ENCODE results near the gene MACROD2. TPM values are rescaled to one million over a fixed set of nuclear protein-coding genes. Genes with fewer than 3 reads are reported as not detected.
A peak's percentile ranks its signal among the peaks of the same experiment; 100 is the strongest.

MACROD2 gene
- polyA plus RNA-seq, 1 experiment = 0.47 TPM

GRCh38 chr20:15700147-15700765 is 1704.9 kb downstream of the MACROD2 start:
- ChIA-PET POLR2A (no interaction called here), CTCF (interaction anchor here (1.0 kb wide), 1 partner anchor 25 kb away, joined by 3 read pairs; no protein-coding TSS in a partner anchor)
- TF ChIP-seq CTCF (IDR thresholded peaks at IDR 0.05; ENCODE audit: insufficient read depth, low read depth, low read length) = no peak
- 0 out of 2 replicates have a peak overlapping the region, but pooled peaks have one; percentile 11 for H3K4me3 ChIP-seq (ENCODE audit: low read depth, low read length)
- no peaks in the 10 kb centered on the region for H3K36me3 ChIP-seq (ENCODE audit: control insufficient read depth, insufficient read depth, low read length)
- H3K27me3 ChIP-seq (ENCODE audit: control insufficient read depth, insufficient read depth, low read length) = no peaks in the 10 kb centered on the region
- DNase-seq (ENCODE audit: low read depth) = no peak

GRCh38 chr20:15702161-15702560 is 1706.8 kb downstream of the MACROD2 start:
- no peak for DNase-seq (ENCODE audit: low read depth)
- no peaks in the 10 kb centered on the region for H3K36me3 ChIP-seq (ENCODE audit: control insufficient read depth, insufficient read depth, low read length)
- ChIA-PET CTCF (no interaction called here), POLR2A (no interaction called here)
- no peaks in the 10 kb centered on the region for H3K27me3 ChIP-seq (ENCODE audit: control insufficient read depth, insufficient read depth, low read length)
- no peak for TF ChIP-seq CTCF (IDR thresholded peaks at IDR 0.05; ENCODE audit: insufficient read depth, low read depth, low read length)
- H3K4me3 ChIP-seq (ENCODE audit: low read depth, low read length) = no peak overlapping the region

- Histone ChIP-seq H3K27me3 (ENCODE audit: control insufficient read depth, insufficient read depth, low read length) (no peaks in the 10 kb centered on the region), H3K4me3 (ENCODE audit: low read depth, low read length) (no peak overlapping the region), H3K36me3 (ENCODE audit: control insufficient read depth, insufficient read depth, low read length) (no peaks in the 10 kb centered on the region)
- DNase-seq (ENCODE audit: low read depth) = peak; percentile 17
- ChIA-PET CTCF (no interaction called here), POLR2A (no interaction called here)
- no peak for TF ChIP-seq CTCF (IDR thresholded peaks at IDR 0.05; ENCODE audit: insufficient read depth, low read depth, low read length)
Measured at GRCh38 chr20:15703171-15703911, 1708.0 kb downstream of the MACROD2 start.

- CTCF ChIA-PET = interaction anchor here (0.6 kb wide), 1 partner anchor 21 kb away, joined by 3 read pairs; no protein-coding TSS in a partner anchor
- POLR2A ChIA-PET = no interaction called here
- DNase-seq (ENCODE audit: low read depth) = no peak
- no peak for TF ChIP-seq CTCF (IDR thresholded peaks at IDR 0.05; ENCODE audit: insufficient read depth, low read depth, low read length)
- H3K36me3 ChIP-seq (ENCODE audit: control insufficient read depth, insufficient read depth, low read length) = no peaks in the 10 kb centered on the region
- H3K27me3 ChIP-seq (ENCODE audit: control insufficient read depth, insufficient read depth, low read length) = no peaks in the 10 kb centered on the region
- H3K4me3 ChIP-seq (ENCODE audit: low read depth, low read length) = no peak overlapping the region
Measured at GRCh38 chr20:15705975-15706374, 1710.7 kb downstream of the MACROD2 start.

GRCh38 chr20:15706719-15707118 is 1711.4 kb downstream of the MACROD2 start:
- DNase-seq (ENCODE audit: low read depth) = no peak
- Histone ChIP-seq H3K4me3 (ENCODE audit: low read depth, low read length) (no peak overlapping the region), H3K36me3 (ENCODE audit: control insufficient read depth, insufficient read depth, low read length) (no peaks in the 10 kb centered on the region), H3K27me3 (ENCODE audit: control insufficient read depth, insufficient read depth, low read length) (no peaks in the 10 kb centered on the region)
- ChIA-PET CTCF (no interaction called here), POLR2A (no interaction called here)
- TF ChIP-seq CTCF (IDR thresholded peaks at IDR 0.05; ENCODE audit: insufficient read depth, low read depth, low read length) = no peak

Measured in BJ (cell line).